Lung microvascular endothelial cell (primary cell): ENCODE results near the gene TEAD1. TPM values are rescaled to one million over a fixed set of nuclear protein-coding genes. Genes with fewer than 3 reads are reported as not detected.
"Not testable (repeated sequence)": the region's sequence is repeated elsewhere in the genome, so short reads cannot be mapped to it uniquely, and the experiment has no call there.

Source experiments
- DNase-seq, 2 donors: peaks; one replicate each; pipeline versions ENCODE4 v3.0.0 to v3.0.0-alpha.2; 2010; ENCODE audit warnings: low read depth in 2 of 2
- total RNA-seq: library from RNA; depleted of rRNA; stranded (reverse); fragments of >200 nt; gene quantifications from 2 replicates; pipeline ENCODE4 v1.2.1, GENCODE V29; 2014

TEAD1 gene
- total RNA-seq, 1 donor from 2014 or later: 22.8 TPM

- no peak for DNase-seq
Measured at GRCh38 chr11:12733091-12733490, 58.9 kb downstream of the TEAD1 start.

- no peak for DNase-seq
Measured at GRCh38 chr11:12734625-12735024, 60.4 kb downstream of the TEAD1 start.

- no peak for DNase-seq
Measured at GRCh38 chr11:12735262-12735661, 61.0 kb downstream of the TEAD1 start.

GRCh38 chr11:12737024-12737423 lies 62.8 kb downstream of the TEAD1 start:
- no peak for DNase-seq

- DNase-seq: no peak
Measured at GRCh38 chr11:12741671-12742216, 67.5 kb downstream of the TEAD1 start.

DNA sequence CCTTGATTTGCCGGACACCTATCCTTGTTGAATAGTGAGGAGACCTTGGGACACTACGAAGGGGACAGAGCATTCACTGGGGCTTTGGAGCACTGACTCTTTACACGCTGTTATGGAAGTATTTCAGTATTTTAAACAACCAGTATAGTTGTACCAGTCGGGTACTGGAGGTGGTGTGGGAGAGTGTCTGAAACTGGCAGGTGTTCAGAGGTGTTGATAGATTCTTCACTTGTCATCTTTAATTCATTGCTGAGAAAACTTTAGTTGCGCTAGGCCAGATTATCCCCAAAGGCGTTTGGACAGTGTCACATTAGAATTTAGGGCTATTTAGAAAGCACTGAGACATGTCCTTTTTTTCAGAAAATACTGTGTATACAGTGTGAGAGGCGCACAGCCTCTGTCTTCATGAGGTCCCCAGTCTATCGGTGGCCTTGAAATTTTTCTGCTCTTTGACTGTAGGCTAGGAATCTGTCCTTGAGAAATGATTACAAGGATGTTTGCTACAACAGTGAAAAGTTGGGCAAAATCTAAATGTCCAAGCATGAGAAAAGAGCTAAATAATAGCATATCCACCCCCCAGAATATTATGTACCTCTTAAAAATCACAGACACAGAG lies 69.7 kb downstream of the TEAD1 start:
- no peak for DNase-seq

GRCh38 chr11:12744826-12745502 lies 70.7 kb downstream of the TEAD1 start:
- DNase-seq: no peak

DNA sequence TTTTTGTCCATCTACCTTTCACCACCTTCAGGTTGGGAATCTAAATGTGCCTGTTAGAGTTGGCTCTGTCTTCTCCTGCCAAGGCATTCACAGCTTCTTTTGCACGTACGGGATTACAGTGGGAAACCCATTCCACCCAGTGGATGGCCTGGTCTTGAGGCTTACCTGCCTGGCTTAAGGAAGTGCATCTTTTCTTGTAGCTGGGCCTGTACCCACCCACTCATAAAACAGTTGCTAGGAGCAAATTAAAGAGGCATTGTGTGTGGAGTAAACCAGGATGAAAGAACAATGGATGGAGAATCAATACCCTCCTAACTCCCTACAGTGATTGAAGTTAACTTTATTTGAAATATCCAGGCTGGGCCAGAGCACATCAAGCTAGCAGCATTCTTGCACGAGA lies 71.6 kb downstream of the TEAD1 start:
- no peak for DNase-seq

GRCh38 chr11:12746593-12747097 lies 72.4 kb downstream of the TEAD1 start:
- DNase-seq: no peak

DNA sequence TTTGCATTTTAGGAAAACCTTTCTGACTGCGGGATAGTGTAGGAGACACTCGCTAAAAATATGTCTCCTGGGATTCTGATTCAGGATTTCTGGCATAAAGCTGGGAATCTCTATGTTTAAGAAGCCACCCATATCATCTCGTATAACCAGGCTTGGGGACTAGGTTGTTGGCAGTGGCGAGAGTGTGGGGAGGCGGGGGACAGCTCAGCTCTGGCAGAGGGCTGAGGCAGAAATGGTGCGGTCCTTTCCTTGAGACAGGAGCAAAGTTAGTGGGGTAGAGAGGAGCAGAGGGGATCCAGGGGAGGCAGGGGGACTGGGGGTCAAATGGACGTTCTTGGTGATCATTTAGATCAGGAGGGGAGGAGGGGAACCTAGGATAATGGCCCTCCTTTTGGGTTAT lies 74.3 kb downstream of the TEAD1 start:
- no peak for DNase-seq

GRCh38 chr11:12749442-12749841 lies 75.2 kb downstream of the TEAD1 start:
- no peak for DNase-seq

GRCh38 chr11:12750181-12750580 lies 76.0 kb downstream of the TEAD1 start:
- DNase-seq: no peak

- no peak for DNase-seq
Measured at GRCh38 chr11:12752868-12753524, 78.8 kb downstream of the TEAD1 start.

- no peak for DNase-seq
Measured at GRCh38 chr11:12754021-12754420, 79.8 kb downstream of the TEAD1 start.

DNA sequence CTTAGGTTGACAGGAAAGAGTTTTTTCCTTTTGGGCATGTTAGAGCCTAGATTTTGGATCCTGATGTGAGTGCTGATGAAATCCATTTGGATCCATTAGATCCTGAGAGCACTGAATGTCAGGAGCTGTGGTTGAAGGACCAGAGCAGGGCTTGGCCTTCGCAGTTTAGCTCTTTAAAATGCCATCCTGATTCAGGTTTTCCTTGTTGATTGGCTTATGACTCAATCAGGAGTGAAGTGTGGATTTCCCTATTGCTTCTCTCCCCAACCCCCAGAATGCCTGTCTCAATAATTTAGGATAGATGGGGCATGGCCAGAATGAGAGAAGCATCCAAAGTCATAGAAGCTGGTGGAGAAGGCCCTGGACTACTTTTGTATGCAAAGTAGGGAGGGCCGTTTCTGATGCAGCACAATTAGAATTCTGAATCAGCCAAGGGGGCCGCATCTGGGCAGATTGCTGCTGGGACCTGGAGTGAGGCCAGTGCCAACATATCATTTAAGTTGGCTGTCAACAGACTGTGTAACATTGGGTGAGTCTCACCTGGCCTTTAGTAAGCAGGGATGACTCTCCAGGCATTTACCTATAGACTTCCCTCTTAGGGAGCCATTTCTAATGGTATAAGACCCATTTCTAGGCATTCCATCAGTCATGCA lies 80.5 kb downstream of the TEAD1 start:
- DNase-seq: no peak

DNA sequence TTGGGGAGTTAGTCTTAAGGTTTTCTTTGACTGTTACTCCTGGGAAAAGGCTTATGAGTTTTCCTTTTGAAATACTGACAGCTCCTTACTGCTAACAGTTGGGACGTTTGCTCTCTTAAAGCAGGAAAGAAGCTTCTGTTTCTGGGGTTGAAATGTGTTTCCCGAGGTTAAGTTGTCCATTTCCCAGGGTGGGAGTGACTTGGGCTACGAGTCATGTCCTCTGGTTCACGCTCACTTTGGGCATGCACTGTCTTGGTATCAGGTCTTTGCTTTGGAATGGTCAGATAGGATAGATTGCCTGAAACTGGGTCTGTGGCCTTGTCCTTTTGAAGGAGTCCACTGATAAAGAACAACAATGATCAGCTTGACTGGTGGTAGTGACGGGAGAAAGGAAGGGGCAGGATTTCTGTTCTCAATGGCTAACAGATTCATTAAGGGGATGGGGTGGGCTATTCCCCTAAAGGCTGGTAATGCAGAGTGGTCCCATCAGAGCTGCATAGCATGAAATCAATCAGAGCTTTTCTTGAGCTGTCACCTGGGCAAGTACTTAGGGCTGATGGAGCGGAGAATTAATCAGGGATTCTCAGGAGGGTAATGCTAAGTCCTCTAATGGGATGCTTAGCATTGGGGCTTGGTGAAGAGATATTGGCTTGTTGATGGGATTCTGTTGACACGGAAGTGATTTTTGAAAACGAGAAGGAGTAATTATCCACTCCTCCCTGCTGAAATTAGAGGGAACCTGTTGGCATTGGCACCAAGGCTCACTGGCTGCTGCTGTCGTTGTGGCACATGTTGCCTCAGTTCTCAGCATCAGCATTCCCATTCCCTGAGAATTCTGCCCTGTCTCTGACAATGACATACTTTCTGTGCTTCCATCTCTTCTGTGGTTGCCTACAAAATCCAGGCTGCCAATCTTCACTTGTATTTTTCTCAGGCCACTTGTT lies 81.6 kb downstream of the TEAD1 start:
- DNase-seq: no peak

GRCh38 chr11:12756454-12756806 lies 82.2 kb downstream of the TEAD1 start:
- DNase-seq: no peak

DNA sequence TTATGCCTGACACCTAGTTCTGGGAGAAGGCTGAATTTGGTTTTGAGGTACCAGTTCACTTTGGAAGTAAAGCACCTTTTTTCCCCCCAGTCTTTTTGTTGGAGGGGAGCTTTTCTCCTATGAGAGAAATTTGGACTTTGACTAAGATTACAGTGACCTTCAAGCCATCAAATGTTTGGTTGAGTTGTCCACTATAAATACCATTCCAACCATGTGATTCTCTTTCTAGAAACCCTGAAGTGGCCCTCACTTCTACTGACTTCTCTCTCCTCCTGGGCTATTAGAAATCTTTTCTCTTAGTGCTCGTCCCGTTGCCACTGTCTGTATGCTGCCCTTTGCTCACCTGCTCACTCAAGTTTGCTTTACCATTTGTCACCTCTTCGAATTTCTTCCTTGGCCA lies 82.6 kb downstream of the TEAD1 start:
- no peak for DNase-seq

DNA sequence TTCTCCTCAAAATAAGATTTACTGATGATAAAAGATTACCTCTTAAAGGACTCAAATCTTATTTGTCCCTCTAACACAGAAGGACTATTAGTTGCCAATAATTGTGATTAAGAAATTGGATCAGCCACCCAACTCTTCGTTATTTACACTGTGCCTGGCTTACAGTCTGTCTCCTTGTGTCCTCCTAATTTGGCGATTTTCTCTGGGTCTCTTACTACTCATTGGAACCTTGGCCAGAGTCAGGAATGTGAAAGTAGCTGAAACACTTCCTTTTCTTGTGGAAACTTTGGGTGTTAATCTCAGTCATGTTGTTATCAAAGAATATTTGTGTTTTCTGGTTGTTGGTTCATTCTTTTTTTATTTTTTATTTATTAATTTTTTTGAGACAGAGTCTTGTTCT lies 83.2 kb downstream of the TEAD1 start:
- DNase-seq: peak in 1 of 2 donors; percentile 42

GRCh38 chr11:12758117-12758516 lies 83.9 kb downstream of the TEAD1 start:
- DNase-seq: not testable (repeated sequence)

- peak in 1 of 2 donors; percentile 77 for DNase-seq
Measured at GRCh38 chr11:12761029-12761428, 86.8 kb downstream of the TEAD1 start.
